ENCODE data around the gene VPREB1. TPM values are rescaled to one million over a fixed set of nuclear protein-coding genes. Genes with fewer than 3 reads are reported as not detected.

Gene VPREB1
- total RNA-seq, 2 experiments from 2014 or later: not detected

DNA sequence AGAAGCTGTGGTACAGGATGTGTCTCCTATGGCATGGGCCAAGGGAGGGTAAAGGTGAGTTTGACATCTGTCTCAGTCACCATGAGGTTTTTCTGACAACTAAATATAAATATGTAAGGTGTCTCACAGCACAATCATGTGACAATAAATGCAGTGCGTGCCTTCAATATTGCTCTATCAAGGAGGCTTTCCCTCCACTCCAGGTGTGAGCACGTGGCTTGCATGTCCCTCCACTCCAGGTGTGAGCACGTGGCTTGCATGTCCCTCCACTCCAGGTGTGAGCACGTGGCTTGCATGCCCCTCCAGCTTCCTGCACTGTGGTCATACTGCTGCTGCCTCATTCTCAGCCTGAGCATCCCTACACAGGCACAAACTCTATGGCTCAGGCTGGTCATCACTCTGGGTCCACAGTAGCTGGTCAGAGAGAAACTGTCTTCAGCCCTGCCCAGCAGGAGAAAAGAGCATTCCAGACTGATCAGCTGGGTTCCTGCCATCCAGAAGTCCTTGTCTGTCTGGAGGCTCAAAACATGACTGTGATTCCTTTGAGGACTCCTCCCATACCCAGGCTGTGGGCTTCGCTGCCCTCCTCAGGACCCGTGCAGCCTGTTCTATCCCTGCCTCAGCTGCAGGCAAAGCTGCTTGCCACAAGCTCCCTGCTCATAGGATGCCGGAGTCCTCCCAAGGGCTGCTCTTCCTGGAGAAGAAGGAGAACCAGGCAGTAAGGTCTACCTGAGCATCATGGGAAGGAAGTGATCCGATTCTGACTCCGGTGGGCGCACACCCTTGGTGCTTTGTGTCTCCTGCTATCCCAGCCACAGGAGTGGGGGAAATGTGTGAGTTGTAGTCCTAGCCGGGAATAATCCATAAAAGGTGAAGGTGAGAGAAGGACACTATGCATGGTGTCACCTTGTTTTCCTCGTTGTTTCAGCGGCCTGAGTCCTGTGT, 33.4 kb upstream of the VPREB1 start:
- CTCF ChIA-PET: interaction anchor here (0.9 to 12.3 kb wide), 5 partner anchors 9 to 26 kb away, joined by 3 to 227 read pairs (median 4); no protein-coding TSS in a partner anchor
- peaks cover 40% of the 10 kb centered on the region for H3K4me1 Mint-ChIP-seq (ENCODE audit: low read depth)
- no peaks in the 10 kb centered on the region for H3K36me3 Mint-ChIP-seq (ENCODE audit: low read depth)
- DNase-seq (peak; percentile 33), ATAC-seq (peak; percentile 43)
- H3K4me3 Mint-ChIP-seq: no peak overlapping the region
- POLR2A ChIA-PET: interaction anchor here (0.7 to 1.3 kb wide), 3 partner anchors 21 to 731 kb away, joined by 3 to 6 read pairs (median 3); no protein-coding TSS in a partner anchor
- H3K27me3 Mint-ChIP-seq: peaks cover 1% of the 10 kb centered on the region
- H3K9me3 Mint-ChIP-seq: no peaks in the 10 kb centered on the region
- H3K27ac Mint-ChIP-seq: peak overlapping the region; percentile 86
- intact Hi-C loops (cut with micrococcal nuclease): no loop called here
- TF ChIP-seq, protein P1, sequence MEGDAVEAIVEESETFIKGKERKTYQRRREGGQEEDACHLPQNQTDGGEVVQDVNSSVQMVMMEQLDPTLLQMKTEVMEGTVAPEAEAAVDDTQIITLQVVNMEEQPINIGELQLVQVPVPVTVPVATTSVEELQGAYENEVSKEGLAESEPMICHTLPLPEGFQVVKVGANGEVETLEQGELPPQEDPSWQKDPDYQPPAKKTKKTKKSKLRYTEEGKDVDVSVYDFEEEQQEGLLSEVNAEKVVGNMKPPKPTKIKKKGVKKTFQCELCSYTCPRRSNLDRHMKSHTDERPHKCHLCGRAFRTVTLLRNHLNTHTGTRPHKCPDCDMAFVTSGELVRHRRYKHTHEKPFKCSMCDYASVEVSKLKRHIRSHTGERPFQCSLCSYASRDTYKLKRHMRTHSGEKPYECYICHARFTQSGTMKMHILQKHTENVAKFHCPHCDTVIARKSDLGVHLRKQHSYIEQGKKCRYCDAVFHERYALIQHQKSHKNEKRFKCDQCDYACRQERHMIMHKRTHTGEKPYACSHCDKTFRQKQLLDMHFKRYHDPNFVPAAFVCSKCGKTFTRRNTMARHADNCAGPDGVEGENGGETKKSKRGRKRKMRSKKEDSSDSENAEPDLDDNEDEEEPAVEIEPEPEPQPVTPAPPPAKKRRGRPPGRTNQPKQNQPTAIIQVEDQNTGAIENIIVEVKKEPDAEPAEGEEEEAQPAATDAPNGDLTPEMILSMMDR (IDR thresholded peaks at IDR 0.05): no peak

DNA sequence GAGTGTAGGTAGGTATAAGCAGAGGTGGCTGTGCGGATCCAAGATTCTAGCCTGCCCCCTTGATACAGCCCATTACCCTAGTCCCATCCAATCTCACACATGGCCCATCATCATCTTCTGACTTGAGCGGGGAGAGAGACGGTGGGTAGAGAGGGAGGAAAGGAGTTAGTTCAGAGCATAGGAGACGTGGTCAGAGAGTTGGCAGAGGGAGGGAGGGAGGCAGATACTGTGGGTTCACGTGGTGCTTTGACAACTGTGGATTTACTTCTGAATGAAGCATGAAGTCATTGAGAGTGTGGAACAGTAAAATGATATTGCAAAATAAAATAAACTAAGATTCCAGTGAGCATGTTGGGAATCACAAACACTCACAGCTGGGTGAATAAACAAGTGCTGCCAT, 31.4 kb upstream of the VPREB1 start:
- Mint-ChIP-seq H3K27me3 (peaks cover 1% of the 10 kb centered on the region), H3K4me1 (ENCODE audit: low read depth) (peaks cover 34% of the 10 kb centered on the region), H3K36me3 (ENCODE audit: low read depth) (no peaks in the 10 kb centered on the region), H3K4me3 (no peak overlapping the region), H3K9me3 (no peaks in the 10 kb centered on the region), H3K27ac (no peak overlapping the region)
- intact Hi-C loops (cut with micrococcal nuclease): no loop called here
- ChIA-PET POLR2A (no interaction called here), CTCF (interaction anchor here (1.0 to 2.2 kb wide), 2 partner anchors 13 to 22 kb away, joined by 3 to 8 read pairs; no protein-coding TSS in a partner anchor)
- TF ChIP-seq, protein P1 (IDR thresholded peaks at IDR 0.05): no peak
- no peak for DNase-seq
- no peak for ATAC-seq

DNA sequence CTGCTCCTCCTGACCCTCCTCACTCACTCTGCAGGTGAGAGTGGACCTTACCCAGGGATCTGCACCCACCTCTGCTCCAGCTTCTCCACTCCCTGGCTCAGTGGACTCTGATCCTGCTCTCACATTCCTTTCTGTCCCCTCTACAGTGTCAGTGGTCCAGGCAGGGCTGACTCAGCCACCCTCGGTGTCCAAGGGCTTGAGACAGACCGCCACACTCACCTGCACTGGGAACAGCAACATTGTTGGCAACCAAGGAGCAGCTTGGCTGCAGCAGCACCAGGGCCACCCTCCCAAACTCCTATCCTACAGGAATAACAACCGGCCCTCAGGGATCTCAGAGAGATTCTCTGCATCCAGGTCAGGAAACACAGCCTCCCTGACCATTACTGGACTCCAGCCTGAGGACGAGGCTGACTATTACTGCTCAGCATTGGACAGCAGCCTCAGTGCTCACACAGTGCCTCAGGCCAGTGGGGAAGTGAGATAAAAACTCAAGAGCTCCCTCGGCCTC, 29.7 kb upstream of the VPREB1 start:
- DNase-seq: no peak
- Mint-ChIP-seq H3K4me3 (no peak overlapping the region), H3K27ac (no peak overlapping the region), H3K4me1 (ENCODE audit: low read depth) (peaks cover 23% of the 10 kb centered on the region), H3K27me3 (peaks cover 1% of the 10 kb centered on the region), H3K36me3 (ENCODE audit: low read depth) (no peaks in the 10 kb centered on the region), H3K9me3 (no peaks in the 10 kb centered on the region)
- intact Hi-C loops (cut with micrococcal nuclease): no loop called here
- POLR2A ChIA-PET: no interaction called here
- ATAC-seq: no peak
- TF ChIP-seq, protein P1 (IDR thresholded peaks at IDR 0.05): no peak
- CTCF ChIA-PET: interaction anchor here (1.4 to 2.1 kb wide), 2 partner anchors 7 to 20 kb away, joined by 3 to 15 read pairs; no protein-coding TSS in a partner anchor

DNA sequence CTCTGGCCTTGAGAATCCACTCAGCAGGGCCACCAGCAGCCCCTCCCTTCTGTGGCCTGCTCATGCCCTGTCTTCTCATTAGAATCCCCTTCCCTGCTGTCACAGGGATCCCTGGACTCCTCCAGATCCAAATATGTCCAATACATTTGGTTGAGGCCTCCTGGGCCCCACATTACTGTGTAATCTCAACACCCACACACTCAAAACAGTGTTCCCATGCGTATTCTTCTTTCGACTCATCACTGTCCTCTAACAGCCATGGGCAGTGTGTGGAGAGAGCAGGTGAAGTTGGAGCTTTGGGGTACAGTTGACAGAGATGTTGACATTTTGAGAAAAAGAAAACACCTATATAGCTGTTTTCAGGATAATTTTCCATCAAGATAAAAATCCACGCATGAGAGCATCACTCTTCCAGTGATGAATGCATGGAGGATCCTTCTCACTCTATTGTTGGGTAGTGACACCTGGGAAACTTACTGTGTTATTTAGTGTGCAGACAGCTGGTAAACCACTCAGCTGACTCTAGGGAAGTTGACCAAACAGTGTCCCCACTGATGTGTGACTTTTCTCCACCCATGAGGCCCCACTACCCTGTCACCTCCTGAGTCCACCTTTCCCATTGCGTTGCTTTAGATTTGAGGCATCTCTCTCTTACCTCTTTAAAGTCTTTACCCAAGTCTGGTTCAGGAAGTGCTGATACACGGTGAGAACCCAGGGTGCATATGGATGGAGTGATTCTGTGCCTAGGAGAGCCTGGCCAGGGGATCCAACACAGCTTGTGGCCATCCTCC, 28.7 kb upstream of the VPREB1 start:
- intact Hi-C loops (cut with micrococcal nuclease): no loop called here
- DNase-seq (no peak), ATAC-seq (no peak)
- Mint-ChIP-seq H3K9me3 (no peaks in the 10 kb centered on the region), H3K4me1 (ENCODE audit: low read depth) (peaks cover 15% of the 10 kb centered on the region), H3K4me3 (no peak overlapping the region), H3K27ac (no peak overlapping the region), H3K36me3 (ENCODE audit: low read depth) (no peaks in the 10 kb centered on the region), H3K27me3 (peaks cover 1% of the 10 kb centered on the region)
- ChIA-PET CTCF (interaction anchor here (1.4 to 2.1 kb wide), 3 partner anchors 8 to 21 kb away, joined by 3 to 15 read pairs (median 5); no protein-coding TSS in a partner anchor), POLR2A (no interaction called here)
- TF ChIP-seq, protein P1 (IDR thresholded peaks at IDR 0.05): no peak

Measured in activated CD8-positive, alpha-beta T cell treated with anti-CD3 and anti-CD28 coated beads for 36 hours (primary cell).